Activated CD4-positive, alpha-beta T cell treated with anti-CD3 and anti-CD28 coated beads for 48 hours (primary cell): ENCODE measurements around the gene LCE4A.
"Not testable (repeated sequence)": the region's sequence is repeated elsewhere in the genome, so short reads cannot be mapped to it uniquely, and the experiment has no call there.

Source experiments
- DNase-seq: peaks from one replicate; pipeline ENCODE4 v3.0.0-alpha.2; 2020

Gene LCE4A, protein sequence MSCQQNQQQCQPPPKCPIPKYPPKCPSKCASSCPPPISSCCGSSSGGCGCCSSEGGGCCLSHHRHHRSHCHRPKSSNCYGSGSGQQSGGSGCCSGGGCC

DNA sequence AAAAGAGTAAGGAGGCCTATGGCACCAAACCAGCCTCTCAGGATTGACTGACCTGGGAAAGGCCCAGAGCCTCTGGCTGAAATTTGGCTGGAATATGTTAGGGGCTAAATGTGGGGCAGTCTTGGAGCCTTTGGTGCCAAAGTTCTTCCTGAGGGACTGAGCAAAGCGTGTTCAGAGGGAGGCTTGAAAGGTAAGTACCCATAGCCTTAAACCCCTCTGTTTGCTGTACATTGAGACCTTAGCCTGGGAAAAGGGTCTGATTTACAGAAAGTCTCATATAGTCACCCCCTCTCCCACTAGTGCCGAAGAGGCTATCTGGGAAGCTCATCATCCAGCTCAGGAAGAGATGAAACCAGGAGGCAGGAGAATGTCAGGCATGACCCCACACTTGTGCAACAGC, at the start of gene LCE4A:
Gene LCE4A, plus strand, starts transcription at position 301 of the 400 bp plus-strand sequence. CDS start 916 bp downstream, outside the sequence.
- DNase-seq, result no peak

DNA sequence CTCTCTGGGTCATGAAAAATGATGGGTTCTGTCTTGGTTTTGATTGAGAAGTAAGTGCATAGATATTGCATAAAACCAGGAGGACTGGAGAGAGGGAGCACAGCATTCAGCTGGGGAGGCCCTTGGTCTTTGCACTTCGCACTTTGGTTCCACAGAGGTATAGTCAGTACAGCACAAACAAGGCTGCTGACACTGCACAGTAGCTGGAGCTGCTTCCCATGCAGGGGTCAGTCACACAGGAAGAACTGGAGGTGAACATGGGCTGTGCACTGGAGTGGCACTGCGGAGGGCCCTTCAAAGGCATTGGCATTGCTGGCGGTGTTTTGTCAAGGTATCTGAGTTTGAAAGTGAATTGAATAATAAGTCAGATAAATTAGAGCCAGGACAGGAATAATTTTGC, 49.3 kb upstream of the LCE4A start:
- no peak for DNase-seq

DNA sequence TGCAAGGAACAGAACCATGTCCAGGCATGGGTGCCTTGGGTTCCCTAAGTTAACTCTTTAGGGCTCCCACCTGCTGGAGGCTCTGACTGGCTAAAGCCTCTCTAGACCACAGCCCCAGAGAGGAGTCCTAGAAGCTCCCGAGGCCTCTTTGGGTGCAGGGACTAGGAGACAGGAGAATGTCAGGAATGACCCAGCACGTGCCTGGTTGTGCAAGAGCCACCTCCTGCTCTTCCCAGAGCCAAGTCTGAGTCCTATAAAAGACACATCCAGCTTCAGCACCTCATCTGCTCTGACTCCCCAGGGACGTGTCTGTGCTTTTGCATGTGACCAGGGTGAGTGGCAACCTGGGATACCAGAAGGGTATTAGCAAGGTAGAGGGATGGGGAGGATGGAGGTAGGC, 44.9 kb upstream of the LCE4A start, which contains the start of gene LCE2D:
Gene LCE2D, plus strand, starts transcription at position 283 of the 400 bp plus-strand sequence. CDS start 726 bp downstream, outside the sequence.
- no peak for DNase-seq

DNA sequence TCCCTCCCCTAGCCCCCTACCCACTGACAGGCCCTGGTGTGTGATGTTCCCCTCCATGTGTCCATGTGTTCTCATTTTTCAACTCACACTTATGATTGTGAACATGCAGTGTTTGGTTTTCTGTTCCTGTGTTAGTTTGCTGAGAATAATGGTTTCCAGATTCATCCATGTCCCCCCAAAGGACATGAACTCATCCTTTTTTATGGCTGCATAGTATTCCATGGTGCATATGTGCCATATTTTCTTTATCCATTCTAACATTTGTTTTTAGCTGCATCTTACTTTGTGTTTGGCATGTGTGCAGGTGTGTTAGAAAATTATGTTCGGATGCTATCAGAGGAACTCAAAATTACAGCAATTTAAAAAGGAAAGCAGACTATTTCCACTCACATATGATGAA, 41.8 kb upstream of the LCE4A start:
- DNase-seq, result not testable (repeated sequence)

DNA sequence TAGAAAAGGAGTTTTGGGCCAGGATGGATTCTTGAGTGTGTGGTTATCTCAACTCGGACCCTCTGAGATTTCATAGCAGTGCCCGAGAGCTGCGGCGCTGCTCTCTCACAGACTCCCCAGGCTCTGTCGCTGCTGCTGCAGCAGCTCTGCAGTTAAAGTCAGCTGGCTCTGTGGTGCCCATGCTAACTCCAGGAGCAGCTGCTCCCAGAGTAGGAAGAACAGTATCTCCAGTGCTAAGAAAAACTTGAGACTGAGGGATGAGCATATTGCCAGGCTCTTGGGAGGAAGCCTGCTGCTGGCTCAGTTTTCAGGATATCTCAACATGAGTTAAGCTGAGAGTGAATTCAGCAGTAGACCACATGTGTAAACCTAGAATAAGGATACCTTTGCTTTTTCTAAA, 40.3 kb upstream of the LCE4A start:
- no peak for DNase-seq

DNA sequence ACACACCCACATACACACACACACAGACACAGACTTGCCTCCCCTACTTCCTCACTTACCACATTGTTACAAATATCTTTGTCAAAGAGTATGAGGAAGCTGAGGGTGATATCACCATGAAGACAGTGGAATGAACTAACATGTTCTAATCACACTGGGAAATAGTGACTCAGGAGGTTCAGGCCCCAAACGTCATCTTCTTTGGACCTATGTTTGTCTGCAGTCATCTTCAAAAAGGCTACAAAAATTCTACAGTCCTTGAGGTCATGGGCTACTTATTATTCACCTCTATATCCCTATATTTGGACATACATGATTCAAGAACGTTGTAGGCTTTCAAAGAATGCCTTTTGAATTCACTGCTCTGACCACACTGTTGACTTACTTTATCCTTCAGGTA, 34.9 kb upstream of the LCE4A start:
- no peak for DNase-seq

DNA sequence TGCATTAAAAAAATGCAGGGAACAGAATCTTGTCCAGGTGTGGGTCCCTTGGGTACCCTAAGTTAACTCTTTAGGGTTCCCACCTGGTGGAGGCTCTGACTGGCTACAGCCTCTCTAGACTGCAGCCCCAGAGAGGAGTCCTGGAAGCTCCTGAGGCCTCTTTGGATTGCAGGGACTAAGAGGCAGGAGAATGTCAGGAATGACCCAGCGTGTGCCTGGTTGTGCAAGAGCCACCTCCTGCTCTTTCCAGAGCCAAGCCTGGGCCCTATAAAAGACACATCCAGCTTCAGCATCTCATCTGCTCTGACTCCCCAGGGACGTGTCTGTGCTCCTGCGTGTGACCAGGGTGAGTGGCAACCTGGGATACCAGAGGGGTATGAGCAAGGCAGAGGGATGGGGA, 33.0 kb upstream of the LCE4A start, which contains the start of gene LCE2C:
Gene LCE2C, plus strand, starts transcription at position 297 of the 400 bp plus-strand sequence. CDS start 737 bp downstream, outside the sequence.
- not testable (repeated sequence) for DNase-seq

DNA sequence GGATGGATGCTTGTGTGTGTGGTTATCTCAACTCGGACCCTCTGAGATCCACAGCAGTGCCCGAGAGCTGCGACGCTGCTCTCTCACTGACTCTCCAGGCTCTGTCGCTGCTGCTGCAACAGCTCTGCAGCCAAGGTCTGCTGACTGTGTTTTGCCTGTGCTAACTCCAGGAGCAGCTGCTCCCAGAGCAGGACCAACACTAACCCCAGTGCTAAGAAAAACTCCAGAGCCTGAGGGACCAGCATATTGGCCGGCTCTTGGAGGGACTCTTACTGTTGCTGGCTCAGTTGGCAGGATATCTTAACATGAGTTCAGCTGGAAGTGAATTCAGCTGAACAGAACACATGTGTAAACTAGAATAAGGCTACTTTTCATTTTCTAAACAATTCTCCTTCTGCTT, 28.5 kb upstream of the LCE4A start:
- no peak for DNase-seq

DNA sequence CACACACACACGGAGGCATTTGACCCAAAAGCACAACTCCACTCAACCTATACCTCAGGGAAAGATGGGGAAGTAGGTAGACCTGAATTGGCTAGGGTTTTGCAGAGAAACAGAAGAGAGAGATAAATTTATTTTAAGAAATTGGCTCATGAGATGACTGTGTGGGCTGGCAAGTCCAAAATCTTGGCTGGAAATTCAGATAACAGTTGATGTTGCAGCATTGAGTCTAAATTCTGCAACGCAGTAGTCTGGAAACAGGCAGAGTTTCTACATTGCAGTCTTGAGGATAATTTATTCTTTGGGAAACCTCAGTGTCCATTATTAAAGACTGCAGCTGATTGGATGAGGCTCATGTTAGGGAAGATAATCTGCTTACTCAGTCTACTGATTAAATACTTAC, 26.3 kb upstream of the LCE4A start:
- DNase-seq, result no peak

DNA sequence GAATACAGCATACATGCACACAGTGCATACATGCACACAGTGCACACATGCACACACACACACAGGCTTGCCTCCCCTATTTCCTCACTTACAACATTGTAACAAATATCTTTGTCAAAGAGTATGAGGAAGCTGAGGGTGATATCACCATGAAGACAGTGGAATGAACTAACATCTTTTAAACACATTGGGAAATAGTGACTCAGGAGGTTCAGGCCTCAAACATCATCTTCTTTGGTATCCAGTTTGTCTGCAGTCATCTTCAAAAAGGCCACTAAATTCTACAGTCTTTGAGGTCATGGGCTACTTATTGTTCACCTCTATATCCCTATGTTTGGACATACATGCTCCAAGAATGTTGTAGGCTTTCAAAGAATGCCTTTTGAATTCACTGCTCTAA, 24.1 kb upstream of the LCE4A start:
- no peak for DNase-seq

DNA sequence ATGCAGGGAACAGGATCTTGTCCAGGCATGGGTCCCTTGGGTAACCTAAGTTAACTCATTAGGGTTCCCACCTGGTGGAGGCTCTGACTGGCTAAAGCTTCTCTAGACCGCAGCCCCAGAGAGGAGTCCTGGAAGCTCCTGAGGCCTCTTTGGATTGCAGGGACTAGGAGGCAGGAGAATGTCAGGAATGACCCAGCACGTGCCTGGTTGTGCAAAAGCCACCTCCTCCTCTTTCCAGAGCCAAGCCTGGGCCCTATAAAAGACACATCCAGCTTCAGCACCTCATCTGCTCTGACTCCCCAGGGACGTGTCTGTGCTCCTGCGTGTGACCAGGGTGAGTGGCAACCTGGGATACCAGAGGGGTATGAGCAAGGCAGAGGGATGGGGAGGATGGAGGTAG, 22.1 kb upstream of the LCE4A start, which contains the start of gene LCE2B:
Gene LCE2B, plus strand, starts transcription at position 301 of the 400 bp plus-strand sequence. CDS start 721 bp downstream, outside the sequence.
- not testable (repeated sequence) for DNase-seq

DNA sequence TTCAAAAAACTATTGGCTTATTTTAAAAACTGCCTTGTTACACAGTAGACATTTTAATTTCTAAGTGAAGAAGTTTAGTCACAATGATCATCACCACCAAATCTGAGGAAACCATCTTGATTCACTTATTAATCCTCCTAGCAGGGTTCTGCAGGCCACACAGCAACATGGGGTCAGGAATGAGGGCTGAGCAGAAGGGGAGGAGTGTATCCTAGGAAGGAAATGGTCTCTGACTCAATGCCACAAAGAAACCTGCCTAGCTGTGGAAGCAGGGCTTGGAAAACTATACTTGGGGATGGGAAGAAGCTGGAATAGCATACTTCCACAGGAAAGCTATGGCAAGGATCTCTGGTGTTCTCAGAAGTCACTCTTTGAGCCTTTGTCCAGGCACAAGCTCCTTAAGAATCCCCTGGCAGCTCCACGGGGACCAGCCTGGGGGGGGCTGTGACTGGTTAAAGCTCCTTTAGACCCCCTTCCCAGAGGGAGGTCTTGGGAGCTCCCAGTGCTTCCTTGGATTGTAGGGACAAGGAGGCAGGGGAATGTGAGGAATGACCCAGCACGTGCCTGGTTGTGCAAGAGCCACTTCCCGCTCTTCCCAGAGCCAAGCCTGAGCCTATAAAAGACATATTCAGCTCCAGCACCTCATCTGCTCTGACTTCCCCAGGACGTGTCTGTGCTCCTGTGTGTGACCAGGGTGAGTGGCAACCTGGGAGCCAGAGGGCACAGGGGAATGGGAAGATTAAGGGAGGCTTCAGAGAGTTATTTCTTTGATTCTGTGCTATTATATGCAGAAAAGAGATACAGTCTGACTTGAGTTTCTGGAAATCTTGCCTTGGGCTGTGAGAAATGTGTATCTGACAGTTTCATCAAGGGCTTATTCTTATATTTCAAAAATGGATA, 10.0 kb upstream of the LCE4A start, which contains the start of gene LCE2A:
Gene LCE2A, plus strand, starts transcription at position 645 of the 900 bp plus-strand sequence. CDS start 557 bp downstream, outside the sequence.
- no peak for DNase-seq

DNA sequence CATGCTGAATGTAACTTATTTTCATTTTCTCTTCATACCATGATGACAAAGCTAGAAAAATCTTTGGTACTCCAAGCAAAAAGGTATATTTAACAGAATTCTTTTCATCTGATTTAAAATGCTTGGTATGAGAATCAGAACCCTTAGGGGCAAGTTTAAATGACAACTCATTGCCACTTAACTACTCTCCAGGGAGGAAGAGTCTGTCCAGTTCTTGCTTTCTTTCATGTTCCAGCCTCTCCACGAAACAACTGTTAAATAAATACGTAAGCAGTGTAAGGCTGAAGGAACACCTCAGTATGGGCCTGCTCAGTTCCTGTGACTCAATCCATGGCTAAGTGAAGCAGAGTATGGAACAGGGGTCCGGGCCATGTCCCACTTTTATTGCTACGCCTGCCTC, 8.2 kb upstream of the LCE4A start:
- no peak for DNase-seq

DNA sequence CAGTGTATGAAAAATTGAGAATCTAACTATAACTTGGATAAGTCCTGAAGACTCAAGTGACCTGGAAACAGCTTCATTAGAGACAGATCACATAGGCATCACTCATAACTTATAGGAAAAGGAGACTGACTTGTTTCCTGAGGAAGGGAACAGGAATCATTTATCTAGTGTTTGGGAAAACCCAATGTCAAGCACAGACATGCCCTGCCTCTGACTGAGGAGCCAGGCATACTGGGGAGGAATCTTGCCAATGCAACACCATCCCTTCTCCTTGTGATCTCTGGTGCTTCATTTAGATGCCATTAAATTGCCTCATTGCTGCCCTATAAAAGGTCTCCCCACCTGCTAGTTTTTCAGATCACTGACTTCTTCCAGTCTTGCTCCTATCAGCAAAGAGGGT, 10.3 kb downstream of the LCE4A start:
- DNase-seq, result no peak

DNA sequence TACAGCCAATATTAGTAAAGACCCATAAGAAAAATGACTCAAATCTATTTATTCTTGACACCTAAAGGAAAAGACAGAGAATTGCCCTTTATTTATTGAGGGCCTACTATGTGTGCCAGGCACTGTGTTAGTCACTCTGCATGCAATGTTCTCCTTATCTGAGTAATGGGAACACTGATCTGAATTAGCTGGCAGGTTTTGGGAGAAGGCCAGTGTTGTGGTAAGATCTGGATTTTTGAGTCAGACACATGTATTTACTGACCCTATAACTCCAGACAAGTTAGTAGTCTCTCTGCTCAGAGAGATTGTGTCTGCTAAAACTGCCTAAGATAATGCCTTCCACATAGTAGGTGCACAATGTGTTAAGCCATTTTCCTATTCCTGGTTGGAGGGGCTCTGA, 17.3 kb downstream of the LCE4A start:
- no peak for DNase-seq

DNA sequence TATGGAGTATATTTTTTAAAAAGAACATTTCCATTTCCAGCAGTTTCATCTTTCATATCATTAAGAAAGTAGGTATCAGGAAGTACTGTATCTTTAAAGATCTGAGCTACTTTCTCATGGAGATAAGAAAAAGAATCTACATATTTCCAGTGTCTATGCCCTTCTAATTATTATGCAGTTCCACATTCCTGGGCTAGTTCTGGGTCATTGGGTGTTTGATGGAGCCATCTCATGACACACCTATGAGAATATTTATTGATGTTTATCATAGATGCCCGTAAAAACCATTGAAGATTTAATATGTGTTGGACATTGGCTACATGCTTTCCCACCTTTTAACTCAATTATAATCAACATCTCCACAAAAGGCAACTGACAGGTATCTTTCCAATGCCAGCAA, 21.0 kb downstream of the LCE4A start:
- no peak for DNase-seq

DNA sequence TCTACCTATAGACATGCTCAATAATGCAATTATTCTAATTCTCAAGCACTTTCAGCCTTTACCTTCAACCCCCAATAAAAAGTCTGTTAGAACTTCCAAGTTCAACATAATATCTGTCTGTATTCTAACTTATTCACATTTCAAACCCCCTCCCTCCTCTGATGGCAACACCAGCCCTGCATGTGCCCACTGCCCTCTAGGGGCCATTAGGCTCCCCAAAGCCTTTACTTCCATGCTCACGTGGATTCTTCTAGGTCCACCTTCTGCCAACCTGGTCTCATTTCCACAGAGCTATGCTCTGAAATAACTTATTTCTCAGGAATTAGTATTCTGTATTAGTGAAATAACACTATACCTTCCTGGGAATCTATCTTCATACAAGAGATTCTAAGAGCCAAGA, 27.7 kb downstream of the LCE4A start:
- no peak for DNase-seq

DNA sequence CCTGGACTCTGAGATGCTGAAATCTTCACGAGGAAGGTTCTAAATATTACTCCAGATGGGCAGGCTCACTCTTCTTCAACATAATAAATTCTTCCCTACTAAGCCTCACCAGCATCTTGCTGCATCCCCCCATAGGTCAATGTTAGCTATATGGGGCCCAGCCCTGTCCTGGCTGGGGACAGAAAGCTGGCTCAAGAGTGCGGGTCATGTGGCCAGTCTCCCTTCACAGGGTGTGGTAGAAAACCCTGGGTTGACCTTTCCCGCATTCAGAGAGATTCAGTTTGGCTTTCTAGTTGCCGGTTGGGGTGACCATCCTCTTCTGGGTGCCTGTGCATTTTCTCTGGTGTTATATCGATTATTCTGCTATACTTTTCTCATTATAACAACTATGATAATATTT, 30.0 kb downstream of the LCE4A start:
- no peak for DNase-seq

DNA sequence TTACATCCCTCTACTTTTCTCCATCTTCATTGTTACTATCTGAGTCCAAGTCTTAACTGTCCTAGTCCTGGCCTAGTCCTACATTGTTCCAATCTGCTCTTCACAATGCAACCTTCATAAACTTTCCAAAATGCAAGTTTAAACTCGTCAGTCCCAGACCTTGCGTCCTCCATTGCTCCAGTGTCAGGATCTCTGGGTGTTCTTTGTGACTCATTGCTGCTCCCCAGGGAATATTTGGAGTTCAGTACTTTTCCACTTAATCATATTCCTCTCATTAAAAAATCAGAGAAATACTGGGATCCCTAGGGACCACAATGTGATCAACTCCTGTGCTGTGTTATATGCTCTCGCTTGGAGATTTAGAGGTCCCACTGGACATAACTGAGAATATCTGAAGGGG, 31.9 kb downstream of the LCE4A start:
- DNase-seq, result no peak

DNA sequence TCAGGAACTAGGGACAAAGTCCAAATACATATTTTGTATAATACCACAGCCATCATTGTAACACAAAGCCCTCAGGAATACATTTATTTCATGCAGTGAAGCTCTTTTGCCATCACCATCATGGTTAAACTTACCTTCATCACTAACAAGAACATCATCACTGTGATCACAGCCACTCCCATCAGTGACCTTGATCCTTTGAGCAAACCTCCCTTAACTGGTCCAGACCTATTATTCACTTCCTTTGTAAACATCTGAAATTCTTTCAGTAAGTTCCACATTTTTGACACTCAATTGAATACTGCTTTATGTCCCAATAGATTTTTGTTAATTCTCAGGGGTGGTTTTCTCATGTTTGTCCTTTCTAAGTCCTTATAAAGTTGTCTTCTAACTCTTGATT, 33.7 kb downstream of the LCE4A start:
- no peak for DNase-seq

DNA sequence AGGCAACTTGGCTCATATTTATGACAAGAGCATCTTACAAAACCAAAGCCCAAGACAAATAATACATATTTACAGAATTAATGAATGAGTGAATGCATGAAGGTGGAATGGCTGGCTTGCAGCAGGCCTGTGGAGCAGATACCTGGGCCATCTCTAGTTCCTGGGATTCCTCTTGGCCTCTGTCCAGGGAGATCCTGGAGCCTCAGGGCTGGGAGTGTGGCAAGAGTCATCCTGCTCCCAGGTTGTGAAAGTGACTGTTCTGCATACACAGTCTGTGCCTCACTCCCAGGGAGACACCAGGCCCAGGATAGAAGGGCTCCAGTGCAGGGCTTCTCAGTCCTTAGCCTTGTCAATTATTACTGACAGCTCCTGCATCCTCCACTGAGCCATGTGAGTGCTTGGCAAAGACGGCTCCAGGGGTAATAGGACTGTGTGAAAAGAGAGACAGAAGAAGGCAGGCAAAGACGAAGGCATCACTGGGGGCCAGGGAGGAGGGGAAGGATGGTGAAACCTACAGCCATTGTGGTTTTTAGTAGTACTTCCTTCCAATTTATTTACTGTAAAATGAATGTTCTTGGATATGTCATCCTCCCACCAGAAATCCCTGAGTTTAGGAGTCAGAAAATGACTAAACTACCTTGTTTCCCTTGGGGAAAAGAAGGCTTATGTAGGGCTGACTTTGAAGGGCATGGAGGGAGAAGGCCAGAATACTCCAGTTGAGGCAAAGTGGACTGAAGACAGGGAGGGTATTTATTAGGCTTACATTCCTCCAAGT, 35.6 kb downstream of the LCE4A start:
- no peak for DNase-seq

DNA sequence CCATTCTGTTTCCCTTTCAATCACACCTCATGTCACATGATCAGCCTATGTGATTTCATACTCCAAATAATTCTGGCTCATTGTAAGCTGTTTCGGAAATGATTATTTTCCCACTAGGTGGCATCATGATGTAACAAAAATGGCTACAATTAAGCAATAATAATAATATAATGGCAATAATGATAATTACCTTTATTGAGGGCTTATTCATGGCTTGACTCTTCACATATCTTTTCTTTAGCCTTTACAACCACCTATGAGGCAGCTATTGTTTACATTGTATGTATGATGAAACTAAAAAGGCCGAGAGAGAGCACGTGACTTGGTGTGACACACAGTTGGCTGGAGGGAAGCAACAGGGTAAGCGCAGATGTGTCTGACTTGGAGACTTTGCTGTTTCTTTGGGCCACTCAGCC, 37.3 kb downstream of the LCE4A start:
- DNase-seq, result no peak

DNA sequence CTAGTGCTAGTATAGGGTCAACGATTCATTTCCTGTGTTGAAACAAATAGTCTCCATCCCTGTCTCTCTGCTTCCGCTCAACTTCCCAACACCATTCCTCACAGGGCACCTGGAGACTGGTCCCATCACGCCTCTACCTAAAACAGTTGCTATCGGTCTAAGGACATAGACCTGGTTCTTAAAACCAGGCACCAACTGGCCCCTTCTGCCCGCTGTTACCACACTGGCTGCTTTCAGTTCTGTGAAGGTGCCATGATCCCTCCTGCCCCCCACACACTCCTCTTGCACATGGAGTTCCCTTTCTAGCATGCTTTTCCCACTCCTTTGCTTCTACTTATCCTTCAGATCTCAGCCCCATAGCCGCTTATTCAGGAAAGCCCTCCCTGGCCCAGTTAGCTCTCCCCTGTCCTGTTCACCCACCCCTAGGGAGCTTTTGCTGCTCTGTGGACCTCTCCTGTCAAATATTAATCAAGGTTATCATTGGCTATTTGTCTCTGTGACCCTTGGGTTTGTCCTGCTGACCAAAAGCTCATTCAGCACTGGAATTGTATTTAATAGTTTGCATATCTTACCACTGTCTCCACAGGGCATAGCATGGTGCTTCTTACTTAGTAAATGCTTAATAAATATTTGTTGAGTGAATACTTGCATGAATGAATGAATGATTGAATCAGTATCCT, 37.9 kb downstream of the LCE4A start:
- DNase-seq, result no peak
